SK-N-SH treated with all-trans-retinoic acid at 6 μM for 48 hours (cell line): ENCODE data around the gene LSM7.

ENCODE experiments used
- ATAC-seq: fragments of 200-7000 bp; cut with Tn5 transposase; 3 replicates; pipeline ENCODE4 v1.9.1; 2020; ENCODE audit warnings: mild to moderate bottlenecking, moderate library complexity
- ARNTL ChIP-seq: fragments of 450-650 bp; formaldehyde crosslinking; IDR thresholded peaks from 2 replicates; pipeline ENCODE4 v1.5.0; 2020; ENCODE audit warnings: low read depth, mild to moderate bottlenecking, moderate library complexity, borderline replicate concordance
- BACH2 ChIP-seq: fragments of 250-450 bp; sonication (Bioruptor Pico); IDR thresholded peaks from 2 replicates; pipeline ENCODE4 v1.9.0; 2021; ENCODE audit warnings: mild to moderate bottlenecking, borderline replicate concordance
- CSRNP3 ChIP-seq: fragments of 250-450 bp; sonication (Bioruptor Pico); IDR thresholded peaks from 2 replicates; pipeline ENCODE4 v1.5.1; 2021; ENCODE audit warnings: mild to moderate bottlenecking, moderate library complexity
- ESRRG ChIP-seq: fragments of 250-450 bp; sonication (Bioruptor Pico); IDR thresholded peaks from 2 replicates; pipeline ENCODE4 v1.6.1; 2021; ENCODE audit warnings: mild to moderate bottlenecking
- GLIS3 ChIP-seq: fragments of 250-450 bp; sonication (Bioruptor Pico); IDR thresholded peaks from 2 replicates; pipeline ENCODE4 v1.5.0; 2020; ENCODE audit warnings: mild to moderate bottlenecking, moderate library complexity
- ISL1 ChIP-seq: fragments of 250-450 bp; sonication (Bioruptor Pico); IDR thresholded peaks from 2 replicates; pipeline ENCODE4 v2.1.2; 2022; ENCODE audit warnings: mild to moderate bottlenecking, moderate library complexity
- OSR1 ChIP-seq: fragments of 250-450 bp; sonication (Bioruptor Pico); IDR thresholded peaks from 2 replicates; pipeline ENCODE4 v1.8.0; 2022; ENCODE audit warnings: moderate library complexity, mild to moderate bottlenecking, inconsistent platforms
- PATZ1 ChIP-seq: fragments of 250-450 bp; sonication (Bioruptor Pico); IDR thresholded peaks from 2 replicates; pipeline ENCODE4 v1.8.0; 2020; ENCODE audit warnings: mild to moderate bottlenecking, moderate library complexity, borderline replicate concordance
- POU6F1 ChIP-seq: fragments of 250-450 bp; sonication (Bioruptor Pico); IDR thresholded peaks from 2 replicates; pipeline ENCODE4 v1.8.0; 2021; ENCODE audit warnings: low read depth, mild to moderate bottlenecking, moderate library complexity, borderline replicate concordance
- PPARA ChIP-seq: fragments of 250-450 bp; sonication (Bioruptor Pico); IDR thresholded peaks from 2 replicates; pipeline ENCODE4 v1.5.0; 2020; ENCODE audit warnings: mild to moderate bottlenecking, borderline replicate concordance
- RARB ChIP-seq: fragments of 250-450 bp; sonication (Bioruptor Pico); IDR thresholded peaks from 2 replicates; pipeline ENCODE4 v1.8.0; 2021; ENCODE audit warnings: mild to moderate bottlenecking, moderate library complexity
- SNAI2 ChIP-seq: fragments of 250-450 bp; sonication (Bioruptor Pico); IDR thresholded peaks from 2 replicates; pipeline ENCODE4 v1.5.0; 2020; ENCODE audit warnings: mild to moderate bottlenecking, moderate library complexity
- TCF4 ChIP-seq: fragments of 250-450 bp; sonication (Bioruptor Pico); IDR thresholded peaks from 2 replicates; pipeline ENCODE4 v1.8.0; 2021; ENCODE audit warnings: mild to moderate bottlenecking, moderate library complexity, borderline replicate concordance
- TOX ChIP-seq: fragments of 250-450 bp; sonication (Bioruptor Pico); IDR thresholded peaks from 2 replicates; pipeline ENCODE4 v1.8.0; 2021; ENCODE audit warnings: mild to moderate bottlenecking, moderate library complexity, borderline replicate concordance
- TSHZ2 ChIP-seq: fragments of 250-450 bp; sonication (Bioruptor Pico); IDR thresholded peaks from 2 replicates; pipeline ENCODE4 v1.5.0; 2020; ENCODE audit warnings: mild to moderate bottlenecking, moderate library complexity
- ZFP3 ChIP-seq: fragments of 250-450 bp; sonication (Bioruptor Pico); IDR thresholded peaks from 2 replicates; pipeline ENCODE4 v1.5.0; 2020; ENCODE audit warnings: mild to moderate bottlenecking, moderate library complexity
- ZFP30 ChIP-seq: fragments of 450-650 bp; formaldehyde crosslinking; IDR thresholded peaks from 2 replicates; pipeline ENCODE4 v1.5.0; 2022; ENCODE audit warnings: mild to moderate bottlenecking, moderate library complexity
- ZNF565 ChIP-seq: fragments of 450-650 bp; formaldehyde crosslinking; conservative IDR thresholded peaks from 2 replicates; pipeline ENCODE4 v1.5.0; 2020; ENCODE audit warnings: low read depth, mild to moderate bottlenecking, moderate library complexity
- ZNF70 ChIP-seq: fragments of 450-650 bp; formaldehyde crosslinking; IDR thresholded peaks from 2 replicates; pipeline ENCODE4 v1.5.0; 2020; ENCODE audit warnings: mild to moderate bottlenecking, moderate library complexity
- ZNF8 ChIP-seq: fragments of 450-650 bp; formaldehyde crosslinking; IDR thresholded peaks from 2 replicates; pipeline ENCODE4 v1.5.0; 2020; ENCODE audit warnings: mild to moderate bottlenecking, moderate library complexity
- TF ChIP-seq, protein P1 (sequence below): fragments of 250-450 bp; sonication (Bioruptor Pico); IDR thresholded peaks from 2 replicates; pipeline ENCODE4 v1.5.1; 2020; ENCODE audit warnings: low read depth, mild to moderate bottlenecking, moderate library complexity

Gene LSM7

DNA sequence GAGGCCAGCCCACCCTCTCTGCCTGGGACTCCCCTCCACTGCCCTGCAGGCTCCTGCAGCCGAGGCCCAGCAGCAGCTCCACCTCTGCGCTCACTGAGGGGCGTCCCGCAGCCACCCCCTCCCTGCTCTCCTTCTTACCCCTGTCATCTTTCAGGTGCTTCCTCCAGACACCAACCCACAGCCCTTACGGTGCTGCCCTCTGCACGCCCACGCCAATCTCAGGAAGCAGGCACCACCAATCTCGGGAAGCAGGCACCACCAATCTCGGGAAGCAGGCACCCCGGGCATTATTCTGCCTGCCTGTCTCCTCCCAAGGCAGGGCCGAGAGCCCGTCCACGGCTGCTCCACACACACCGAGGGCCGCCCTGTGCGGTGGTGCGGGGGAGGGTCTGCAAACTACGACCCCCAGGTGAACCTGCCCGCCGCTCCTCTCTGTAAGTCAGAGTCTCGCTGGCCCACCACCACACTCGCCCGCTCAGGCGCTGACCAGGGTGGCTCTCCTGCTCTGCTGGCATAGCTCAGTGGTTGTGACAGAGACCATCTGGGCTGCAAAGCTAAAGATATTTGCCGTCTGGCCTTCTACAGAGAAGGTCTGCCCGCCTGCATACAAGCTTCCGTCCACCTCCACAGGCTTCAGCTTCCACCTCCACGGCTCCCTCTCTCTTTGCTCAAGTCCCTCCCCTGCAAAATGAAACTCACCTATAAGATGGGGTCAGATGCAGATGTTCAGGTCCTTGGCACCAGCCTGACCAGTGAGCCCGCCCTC, 2.9 kb downstream of the LSM7 start:
- no peak for ATAC-seq
- TF ChIP-seq PPARA (no peak), ZNF565 (no peak), TSHZ2 (CRISPR knock-in tag) (no peak), SNAI2 (CRISPR knock-in tag) (no peak), ARNTL (CRISPR knock-in tag) (no peak), OSR1 (no peak), POU6F1 (no peak), ZFP3 (no peak), BACH2 (CRISPR knock-in tag) (no peak), ZNF70 (CRISPR knock-in tag) (no peak), TOX (CRISPR knock-in tag) (no peak), TCF4 (no peak), ZFP30 (CRISPR knock-in tag) (no peak), CSRNP3 (CRISPR knock-in tag) (no peak), PATZ1 (CRISPR knock-in tag) (no peak)

DNA sequence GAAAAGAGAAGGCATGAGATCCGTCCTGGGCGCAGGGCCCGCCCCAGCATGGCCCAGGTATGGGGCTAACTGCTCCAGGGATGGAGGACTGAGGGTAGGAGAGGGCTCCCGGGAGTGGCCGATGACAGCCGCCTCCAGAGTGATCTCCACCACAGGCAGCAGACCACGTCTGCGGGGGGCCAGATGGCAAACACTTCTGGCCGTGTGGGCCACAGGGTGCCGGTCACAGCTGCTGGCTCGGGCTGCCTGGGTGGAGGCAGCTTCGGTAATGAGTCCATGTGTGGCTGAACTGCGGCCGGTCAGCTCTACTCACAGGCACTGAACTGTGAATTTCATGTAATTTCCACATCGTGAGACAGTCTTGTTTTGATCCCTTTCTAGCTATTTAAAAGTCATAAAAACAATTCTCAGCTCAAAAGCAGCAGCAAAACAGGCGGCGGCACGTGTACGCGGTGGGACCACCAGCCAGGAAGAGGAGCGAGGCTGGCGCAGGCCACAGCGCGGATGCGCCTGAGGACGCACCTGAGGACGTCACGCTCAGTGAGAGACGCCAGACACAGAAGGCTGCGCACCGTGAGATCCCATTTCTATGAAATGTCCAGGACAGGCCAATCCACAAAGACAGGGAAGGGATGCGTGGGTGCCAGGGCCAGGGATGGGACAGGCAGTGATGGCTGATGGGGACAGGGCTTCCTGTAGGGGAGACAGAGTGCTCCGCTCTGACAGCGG, 4.0 kb downstream of the LSM7 start:
- no peak for ATAC-seq
- TF ChIP-seq ARNTL (CRISPR knock-in tag): no peak
- no peak for TF ChIP-seq TSHZ2 (CRISPR knock-in tag)
- no peak for TF ChIP-seq POU6F1
- TF ChIP-seq TCF4: no peak
- no peak for TF ChIP-seq ZNF565
- TF ChIP-seq ESRRG: no peak
- TF ChIP-seq ISL1: no peak
- TF ChIP-seq PATZ1 (CRISPR knock-in tag): no peak
- TF ChIP-seq RARB: no peak
- TF ChIP-seq SNAI2 (CRISPR knock-in tag): no peak
- TF ChIP-seq ZNF8 (CRISPR knock-in tag): no peak
- no peak for TF ChIP-seq GLIS3
- TF ChIP-seq, protein P1, sequence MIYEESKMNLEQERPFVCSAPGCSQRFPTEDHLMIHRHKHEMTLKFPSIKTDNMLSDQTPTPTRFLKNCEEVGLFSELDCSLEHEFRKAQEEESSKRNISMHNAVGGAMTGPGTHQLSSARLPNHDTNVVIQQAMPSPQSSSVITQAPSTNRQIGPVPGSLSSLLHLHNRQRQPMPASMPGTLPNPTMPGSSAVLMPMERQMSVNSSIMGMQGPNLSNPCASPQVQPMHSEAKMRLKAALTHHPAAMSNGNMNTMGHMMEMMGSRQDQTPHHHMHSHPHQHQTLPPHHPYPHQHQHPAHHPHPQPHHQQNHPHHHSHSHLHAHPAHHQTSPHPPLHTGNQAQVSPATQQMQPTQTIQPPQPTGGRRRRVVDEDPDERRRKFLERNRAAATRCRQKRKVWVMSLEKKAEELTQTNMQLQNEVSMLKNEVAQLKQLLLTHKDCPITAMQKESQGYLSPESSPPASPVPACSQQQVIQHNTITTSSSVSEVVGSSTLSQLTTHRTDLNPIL (CRISPR knock-in tag): no peak
